K562 (cell line): ENCODE measurements around the gene ADAP1. TPM values are rescaled to one million over a fixed set of nuclear protein-coding genes. Genes with fewer than 3 reads are reported as not detected.

Experiments used
- ATAC-seq: fragments of 200-7000 bp; cut with Tn5 transposase; 3 replicates; pipeline ENCODE4 v1.9.1; 2020; ENCODE audit warnings: moderate library complexity
- BruUV-seq: library from RNA; stranded (reverse); fragments of 400-500 nt; replicated peaks from 2 replicates; lab custom pipeline; 2021; lab: Mats Ljungman, UMichigan
- CTCF ChIA-PET: fragments of 300-600 bp; formaldehyde crosslinking; extraction: SDS; loops from one replicate; lab custom pipeline; 2021; ENCODE audit warnings: low intra/inter-chr PET ratio; lab: Yijun Ruan, JAX
- POLR2A ChIA-PET: fragments of 300-600, 350-650 bp; sonication (Branson Sonifier 250); formaldehyde crosslinking; extraction: SDS; loops from one replicate; lab custom pipeline; 2021; ENCODE audit warnings: antibody characterized with exemption, inconsistent platforms; lab: Yijun Ruan, JAX
- DNase-seq, 4 experiments: peaks; one replicate each; pipeline versions ENCODE4 v3.0.0 to v3.0.0-alpha.2; 2011 to 2018; ENCODE audit warnings: low spot score in 3 of 4, mixed read lengths in 3 of 4; ENCODE audit errors: extremely low read depth in 1 of 4
- FAIRE-seq: peaks from 2 replicates; lab custom pipeline; 2011; peaks lifted over from hg19 to GRCh38; lab: Jason Lieb, UNC
- H2AFZ ChIP-seq: 2 replicates; pipeline ENCODE4 v1.6.0; 2011; ENCODE audit warnings: low read depth, low read length, control low read depth, inconsistent platforms
- H3K27ac ChIP-seq: fragments of 200-600 bp; 3 replicates; pipeline ENCODE4 v1.8.0; 2011; ENCODE audit warnings: low read depth, mild to moderate bottlenecking, control low read depth, inconsistent platforms, low read length, moderate library complexity, mixed read lengths; ENCODE audit errors: extremely low read depth
- H3K27me3 ChIP-seq, 2 experiments: fragments of 300-600 bp in 1 of 2; 2 replicates in 1 of 2; 3 replicates in 1 of 2; pipeline versions ENCODE4 v1.6.0 to v1.8.0; 2011; ENCODE audit warnings: inconsistent platforms in 2 of 2, low read length in 2 of 2, mild to moderate bottlenecking in 1 of 2, mixed read lengths in 1 of 2, moderate library complexity in 1 of 2; ENCODE audit not compliant: control insufficient read depth in 2 of 2, insufficient read depth in 2 of 2
- H3K36me3 ChIP-seq: fragments of 300-600 bp; 3 replicates; pipeline ENCODE4 v1.8.0; 2011; ENCODE audit warnings: mild to moderate bottlenecking, low read length, inconsistent platforms; ENCODE audit not compliant: control insufficient read depth, insufficient read depth
- H3K4me1 ChIP-seq, 2 experiments: fragments of 200-600 bp in 1 of 2; replicated peaks in 1 of 2; 2 replicates in 1 of 2; 3 replicates in 1 of 2; pipeline versions ENCODE4 v1.5.1 to v1.8.0; 2011; ENCODE audit warnings: inconsistent platforms in 2 of 2, low read length in 2 of 2, mild to moderate bottlenecking in 1 of 2, mixed read lengths in 1 of 2, moderate library complexity in 1 of 2; ENCODE audit not compliant: control insufficient read depth in 2 of 2, insufficient read depth in 2 of 2
- H3K4me2 ChIP-seq: 2 replicates; pipeline ENCODE4 v1.6.1; 2011; ENCODE audit warnings: low read length, control low read depth, inconsistent platforms, mixed read lengths; ENCODE audit not compliant: insufficient read depth
- H3K4me3 ChIP-seq: fragments of 200-600 bp; sonication (generic), shearing (Covaris generic); 2 replicates; pipeline ENCODE4 v1.5.1; 2016; ENCODE audit warnings: control low read depth, inconsistent platforms
- H3K79me2 ChIP-seq: fragments of 200-600 bp; 3 replicates; pipeline ENCODE4 v1.8.0; 2011; ENCODE audit warnings: low read length, inconsistent platforms; ENCODE audit not compliant: control insufficient read depth, insufficient read depth
- H3K9ac ChIP-seq, 2 experiments: 2 replicates each; pipeline versions ENCODE4 v1.6.0 to v1.6.1; 2011; ENCODE audit warnings: low read depth in 2 of 2, low read length in 2 of 2, control low read depth in 1 of 2, inconsistent platforms in 1 of 2, mild to moderate bottlenecking in 1 of 2, mixed read lengths in 1 of 2; ENCODE audit not compliant: insufficient read depth in 1 of 2
- H3K9me1 ChIP-seq: one replicate; pipeline ENCODE4 v1.6.0; 2011; ENCODE audit warnings: inconsistent platforms, mild to moderate bottlenecking, low read length, moderate library complexity; ENCODE audit not compliant: control insufficient read depth, insufficient read depth
- H3K9me3 ChIP-seq: replicated peaks from 2 replicates; pipeline ENCODE4 v1.5.1; 2011; ENCODE audit warnings: low read depth, low read length, inconsistent platforms; ENCODE audit not compliant: control insufficient read depth, insufficient read depth
- H4K20me1 ChIP-seq: replicated peaks from 2 replicates; pipeline ENCODE4 v1.6.1; 2011; ENCODE audit warnings: low read length, inconsistent platforms, mixed read lengths; ENCODE audit not compliant: control insufficient read depth, insufficient read depth
- E2F3 ChIP-seq: fragments of 250-450 bp; sonication (Bioruptor Pico); IDR thresholded peaks from 2 replicates; pipeline ENCODE4 v1.4.0; 2020; ENCODE audit warnings: mild to moderate bottlenecking
- HBP1 ChIP-seq: fragments of 450-650 bp; formaldehyde crosslinking; IDR thresholded peaks from 2 replicates; pipeline ENCODE4 v1.4.0; 2022; ENCODE audit warnings: missing genetic modification characterization
- MEF2A ChIP-seq: IDR thresholded peaks from 2 replicates; pipeline ENCODE4 v1.6.1; 2011; ENCODE audit warnings: low read depth, mild to moderate bottlenecking, low read length, moderate library complexity; ENCODE audit not compliant: control insufficient read depth
- MITF ChIP-seq: IDR thresholded peaks from 2 replicates; pipeline ENCODE4 v1.6.1; 2014; ENCODE audit warnings: antibody characterized with exemption
- MYNN ChIP-seq, 2 experiments: sonication (generic); formaldehyde crosslinking in 1 of 2; IDR thresholded peaks; 2 replicates each; pipeline versions ENCODE4 v1.5.0 to v1.6.1; 2016 to 2020; ENCODE audit warnings: antibody characterized with exemption in 1 of 2, missing genetic modification reagents in 1 of 2
- NR1H2 ChIP-seq: sonication (generic); formaldehyde crosslinking; IDR thresholded peaks from 2 replicates; pipeline ENCODE4 v1.4.0; 2020; ENCODE audit warnings: mild to moderate bottlenecking, missing genetic modification reagents
- NR3C1 ChIP-seq: sonication (generic); formaldehyde crosslinking; IDR thresholded peaks from 2 replicates; pipeline ENCODE4 v1.8.1; 2022; ENCODE audit warnings: missing genetic modification reagents
- OTX1 ChIP-seq: fragments of 450-650 bp; formaldehyde crosslinking; IDR thresholded peaks from 2 replicates; pipeline ENCODE4 v1.4.0; 2022; ENCODE audit warnings: mild to moderate bottlenecking
- PHB2 ChIP-seq: fragments of 450-650 bp; IDR thresholded peaks from 2 replicates; pipeline ENCODE4 v1.6.1; 2017; ENCODE audit warnings: low read depth
- TRIM25 ChIP-seq: fragments of 450-650 bp; IDR thresholded peaks from 2 replicates; pipeline ENCODE4 v1.7.0; 2016; ENCODE audit warnings: borderline replicate concordance
- ZNF146 ChIP-seq: IDR thresholded peaks from one replicate; pipeline ENCODE4 v1.6.1; 2018; ENCODE audit warnings: missing compliant biosample characterization; ENCODE audit not compliant: unreplicated experiment
- whole genome bisulfite sequencing: fragments of 100-300 bp; shearing (Covaris generic); methylation state at CpG from one replicate; pipeline ENCODE4 v1.1.6; 2016; ENCODE audit warnings: low coverage, mixed read lengths; ENCODE audit not compliant: insufficient coverage; ENCODE audit errors: missing lambda C conversion rate; 5-methylcytosine and 5-hydroxymethylcytosine counted together
- in situ Hi-C: fragments of 300-500 bp; cut with MboI; formaldehyde crosslinking; loops from 4 replicates; pipeline ENCODE4 v1.15.0; 2018; ENCODE audit warnings: inconsistent platforms, mixed read lengths
- intact Hi-C: fragments of 100-400 bp; cut with micrococcal nuclease; formaldehyde crosslinking; loops from 2 replicates; pipeline ENCODE4 v1.14.2; 2022
- polyA plus RNA-seq, 8 experiments: library from polyadenylated mRNA; depleted of rRNA in 4 of 8; stranded (reverse) in 5 of 8; unstranded in 3 of 8; fragments of >200 nt; fragmentation: Nextera tagmentation in 2 of 8; fragmentation: Illumina TruSeq in 1 of 8; extraction: Ambion mirVana in 2 of 8; extraction: Trizol in 1 of 8; gene quantifications; 2 replicates each; pipeline versions ENCODE4 v1.2.1 to v1.2.3, GENCODE V29; 2011 to 2014; ENCODE audit warnings: inconsistent platforms in 1 of 8, missing spikeins in 1 of 8
- total RNA-seq, 7 experiments: library from RNA; depleted of rRNA in 6 of 7; stranded (reverse); fragments of >200 nt in 6 of 7; fragmentation: Illumina TruSeq in 2 of 7; extraction: Trizol in 2 of 7; gene quantifications; 2 replicates each; pipeline versions ENCODE4 v1.2.1 to v1.2.3, GENCODE V29; 2011 to 2021; ENCODE audit warnings: low replicate concordance in 1 of 7
- TF ChIP-seq, protein P1 (sequence below): sonication (generic); formaldehyde crosslinking; IDR thresholded peaks from 2 replicates; pipeline ENCODE4 v1.9.0; 2022; ENCODE audit warnings: mild to moderate bottlenecking, missing genetic modification reagents
- TF ChIP-seq, protein P2 (sequence below): fragments of 250-450 bp; sonication (Bioruptor Pico); IDR thresholded peaks from 2 replicates; pipeline ENCODE4 v1.5.0; 2021
- TF ChIP-seq, protein P3 (sequence below): sonication (generic); formaldehyde crosslinking; IDR thresholded peaks from 2 replicates; pipeline ENCODE4 v1.8.1; 2023; ENCODE audit warnings: mild to moderate bottlenecking, missing genetic modification reagents

The ADAP1 gene
- total and polyA plus RNA-seq, 9 of the 15 experiments (the other 6 are each of a cell fraction or from before 2014, with no cell fraction given) = 0.27 to 1.4 (median 0.52) TPM; not detected in 3

GRCh38 chr7:853366-854117 lies 100.9 kb downstream of the ADAP1 start:
- in situ Hi-C loops (no loop called here), intact Hi-C loops (no loop called here)
- Histone ChIP-seq H3K27ac (no peak overlapping the region), H3K4me2 (no peak overlapping the region), H3K9me1 (peaks cover 2% of the 10 kb centered on the region), H4K20me1 (no peaks in the 10 kb centered on the region), H2AFZ (no peak overlapping the region), H3K27me3 (no peaks in the 10 kb centered on the region), H3K79me2 (no peaks in the 10 kb centered on the region), H3K9ac (no peak overlapping the region), H3K9me3 (no peaks in the 10 kb centered on the region), H3K4me1 (peaks cover 4 to 15% of the 10 kb centered on the region in 2 experiments; a peak in 4 of 5 replicates), H3K4me3 (no peak overlapping the region), H3K36me3 (peaks cover 94% of the 10 kb centered on the region)
- CTCF ChIA-PET = no interaction called here
- no TSS peak for BruUV-seq
- ATAC-seq = no peak
- DNase-seq = no peak
- POLR2A ChIA-PET = interaction anchor here (0.5 kb wide), 1 partner anchor 14 kb away, joined by 4 read pairs; no protein-coding TSS in a partner anchor
- no peak for FAIRE-seq
- WGBS = 92% methylated on average over 19 of the region's 33 CpGs
- no peak for TF ChIP-seq TRIM25
- TF ChIP-seq, protein P1, sequence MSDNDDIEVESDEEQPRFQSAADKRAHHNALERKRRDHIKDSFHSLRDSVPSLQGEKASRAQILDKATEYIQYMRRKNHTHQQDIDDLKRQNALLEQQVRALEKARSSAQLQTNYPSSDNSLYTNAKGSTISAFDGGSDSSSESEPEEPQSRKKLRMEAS = no peak
- TF ChIP-seq MITF = no peak
- no peak for TF ChIP-seq OTX1 (CRISPR knock-in tag)
- TF ChIP-seq NR3C1 (CRISPR knock-in tag) = no peak
- TF ChIP-seq E2F3 = no peak
- TF ChIP-seq HBP1 (CRISPR knock-in tag) = no peak
- TF ChIP-seq, protein P2, sequence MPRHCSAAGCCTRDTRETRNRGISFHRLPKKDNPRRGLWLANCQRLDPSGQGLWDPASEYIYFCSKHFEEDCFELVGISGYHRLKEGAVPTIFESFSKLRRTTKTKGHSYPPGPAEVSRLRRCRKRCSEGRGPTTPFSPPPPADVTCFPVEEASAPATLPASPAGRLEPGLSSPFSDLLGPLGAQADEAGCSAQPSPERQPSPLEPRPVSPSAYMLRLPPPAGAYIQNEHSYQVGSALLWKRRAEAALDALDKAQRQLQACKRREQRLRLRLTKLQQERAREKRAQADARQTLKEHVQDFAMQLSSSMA (CRISPR knock-in tag) = no peak
- TF ChIP-seq PHB2 = no peak
- TF ChIP-seq MEF2A = no peak
- no peak for TF ChIP-seq MYNN (IDR thresholded peaks at IDR 0.05)
- TF ChIP-seq MYNN (CRISPR knock-in tag; IDR thresholded peaks at IDR 0.05) = no peak
- no peak for TF ChIP-seq ZNF146 (CRISPR knock-in tag)
- TF ChIP-seq, protein P3, sequence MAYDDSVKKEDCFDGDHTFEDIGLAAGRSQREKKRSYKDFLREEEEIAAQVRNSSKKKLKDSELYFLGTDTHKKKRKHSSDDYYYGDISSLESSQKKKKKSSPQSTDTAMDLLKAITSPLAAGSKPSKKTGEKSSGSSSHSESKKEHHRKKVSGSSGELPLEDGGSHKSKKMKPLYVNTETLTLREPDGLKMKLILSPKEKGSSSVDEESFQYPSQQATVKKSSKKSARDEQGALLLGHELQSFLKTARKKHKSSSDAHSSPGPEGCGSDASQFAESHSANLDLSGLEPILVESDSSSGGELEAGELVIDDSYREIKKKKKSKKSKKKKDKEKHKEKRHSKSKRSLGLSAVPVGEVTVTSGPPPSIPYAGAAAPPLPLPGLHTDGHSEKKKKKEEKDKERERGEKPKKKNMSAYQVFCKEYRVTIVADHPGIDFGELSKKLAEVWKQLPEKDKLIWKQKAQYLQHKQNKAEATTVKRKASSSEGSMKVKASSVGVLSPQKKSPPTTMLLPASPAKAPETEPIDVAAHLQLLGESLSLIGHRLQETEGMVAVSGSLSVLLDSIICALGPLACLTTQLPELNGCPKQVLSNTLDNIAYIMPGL (CRISPR knock-in tag) = no peak
- no peak for TF ChIP-seq NR1H2 (CRISPR knock-in tag)
